AML-193 (cell line): ENCODE measurements around the gene KRT32.
A peak's percentile ranks its signal among the peaks of the same experiment; 100 is the strongest.
"Not testable (repeated sequence)": the region's sequence is repeated elsewhere in the genome, so short reads cannot be mapped to it uniquely, and the experiment has no call there.

ENCODE experiments used
- DNase-seq, 2 experiments: peaks; one replicate each; lab custom pipeline; 2025; lab: John Stamatoyannopoulos, UW

KRT32 gene

GRCh38 chr17:41428591-41429291 is 38.4 kb downstream of the KRT32 start:
- DNase-seq = no peak

- no peak for DNase-seq
Measured at GRCh38 chr17:41424111-41424635, 43.0 kb downstream of the KRT32 start, which contains the start of gene KRT37. KRT37 (minus strand) TSS chr17:41424585; CDS start chr17:41424523, 62 bp downstream.

- not testable (repeated sequence) for DNase-seq
Measured at GRCh38 chr17:41422586-41422985, 44.6 kb downstream of the KRT32 start.

GRCh38 chr17:41421617-41422016 is 45.6 kb downstream of the KRT32 start:
- DNase-seq = no peak

- DNase-seq = no peak
Measured at GRCh38 chr17:41421116-41421515, 46.1 kb downstream of the KRT32 start.

GRCh38 chr17:41420134-41420533 is 47.1 kb downstream of the KRT32 start:
- no peak for DNase-seq

- DNase-seq = no peak
Measured at GRCh38 chr17:41419716-41420115, 47.5 kb downstream of the KRT32 start.

- DNase-seq = no peak
Measured at GRCh38 chr17:41418116-41418860, 48.9 kb downstream of the KRT32 start.

GRCh38 chr17:41417576-41418015 is 49.6 kb downstream of the KRT32 start:
- peak; percentile 11 to 12 for DNase-seq

GRCh38 chr17:41417127-41417526 is 50.1 kb downstream of the KRT32 start:
- no peak for DNase-seq

- no peak for DNase-seq
Measured at GRCh38 chr17:41416479-41416878, 50.7 kb downstream of the KRT32 start.

GRCh38 chr17:41415833-41416335 is 51.3 kb downstream of the KRT32 start:
- DNase-seq = no peak

- DNase-seq = no peak
Measured at GRCh38 chr17:41415411-41415810, 51.8 kb downstream of the KRT32 start.

GRCh38 chr17:41413982-41414381 is 53.2 kb downstream of the KRT32 start:
- no peak for DNase-seq

GRCh38 chr17:41413353-41413957 is 53.7 kb downstream of the KRT32 start:
- no peak for DNase-seq

GRCh38 chr17:41411072-41411840 is 55.9 kb downstream of the KRT32 start:
- DNase-seq = no peak
